ENCODE results near the gene CDKN2B. TPM values are rescaled to one million over a fixed set of nuclear protein-coding genes. Genes with fewer than 3 reads are reported as not detected.

The CDKN2B gene
- total and polyA plus RNA-seq, 7 donors = 1.7 to 12.3 (median 7.2) TPM

GRCh38 chr9:21998026-21998425, 11.1 kb downstream of the CDKN2B start:
- Histone ChIP-seq H3K4me3 (no peak overlapping the region), H3K36me3 (ENCODE audit: insufficient read depth in 1 of 2, low read depth in 1 of 2) (no peaks in the 10 kb centered on the region), H3K4me1 (peaks cover 5% of the 10 kb centered on the region), H3K27me3 (ENCODE audit: insufficient read depth in 3 of 3, low read length in 2 of 3) (peaks cover 0 to 7% (median 6%) of the 10 kb centered on the region in 3 donors), H3K27ac (no peak overlapping the region), H3K9me3 (no peaks in the 10 kb centered on the region)
- DNase-seq = no peak
- no peak for TF ChIP-seq CTCF (IDR thresholded peaks at IDR 0.05)
- no peak for ATAC-seq
- intact Hi-C loops (cut with DNase I) = loop anchor here in 1 of 2 donors (10.0 kb wide), 2 partner anchors 63 to 117 kb away; no protein-coding TSS in a partner anchor
- WGBS, 3 donors = 87 to 98% (median 94%) methylated on average over 2 of the region's 2 CpGs

- Histone ChIP-seq H3K4me3 (no peak overlapping the region), H3K27me3 (ENCODE audit: insufficient read depth in 3 of 3, low read length in 2 of 3) (peaks cover under 1 to 7% (median 6%) of the 10 kb centered on the region in 3 donors), H3K36me3 (ENCODE audit: insufficient read depth in 1 of 2, low read depth in 1 of 2) (no peaks in the 10 kb centered on the region), H3K9me3 (no peaks in the 10 kb centered on the region), H3K27ac (no peak overlapping the region), H3K4me1 (peaks cover 5% of the 10 kb centered on the region)
- no peak for TF ChIP-seq CTCF (IDR thresholded peaks at IDR 0.05)
- DNase-seq (no peak), ATAC-seq (no peak)
- intact Hi-C loops (cut with DNase I) = loop anchor here in 1 of 2 donors (10.0 kb wide), 2 partner anchors 63 to 117 kb away; no protein-coding TSS in a partner anchor
- WGBS, 3 donors = 79 to 88% (median 80%) methylated on average over 1 of the region's 1 CpG
Observed at GRCh38 chr9:21997480-21997879, 11.6 kb downstream of the CDKN2B start.

- no peak for ATAC-seq
- H3K27ac ChIP-seq = no peak overlapping the region
- H3K36me3 ChIP-seq (ENCODE audit: insufficient read depth in 1 of 2, low read depth in 1 of 2) = no peaks in the 10 kb centered on the region
- intact Hi-C loops (cut with DNase I) = loop anchor here in 1 of 2 donors (10.0 kb wide), 2 partner anchors 62 to 118 kb away; no protein-coding TSS in a partner anchor
- peaks cover 6 to 7% (median 7%) of the 10 kb centered on the region in 3 donors for H3K27me3 ChIP-seq (ENCODE audit: insufficient read depth in 3 of 3, low read length in 2 of 3)
- WGBS, 3 donors = 78 to 94% (median 90%) methylated on average over 5 of the region's 5 CpGs
- TF ChIP-seq CTCF (IDR thresholded peaks at IDR 0.05) = no peak
- no peak overlapping the region for H3K4me3 ChIP-seq
- H3K9me3 ChIP-seq = no peaks in the 10 kb centered on the region
- DNase-seq = no peak
- H3K4me1 ChIP-seq = peaks cover 5% of the 10 kb centered on the region
Observed at GRCh38 chr9:21996858-21997257, 12.2 kb downstream of the CDKN2B start.

- H3K4me3 ChIP-seq = no peak overlapping the region
- no peak for TF ChIP-seq CTCF (IDR thresholded peaks at IDR 0.05)
- intact Hi-C loops (cut with DNase I) = loop anchor here in 1 of 2 donors (10.0 kb wide), 2 partner anchors 62 to 118 kb away; no protein-coding TSS in a partner anchor
- H3K4me1 ChIP-seq = peaks cover 5% of the 10 kb centered on the region
- 63 to 83% (median 82%) methylated on average over 9 of the region's 9 CpGs for WGBS, 3 donors
- DNase-seq (no peak), ATAC-seq (no peak)
- H3K27ac ChIP-seq = no peak overlapping the region
- H3K36me3 ChIP-seq (ENCODE audit: insufficient read depth in 1 of 2, low read depth in 1 of 2) = no peaks in the 10 kb centered on the region
- H3K27me3 ChIP-seq (ENCODE audit: insufficient read depth in 3 of 3, low read length in 2 of 3) = peaks cover 6 to 11% (median 7%) of the 10 kb centered on the region in 3 donors
- H3K9me3 ChIP-seq = no peaks in the 10 kb centered on the region
Observed at GRCh38 chr9:21996438-21996837, 12.7 kb downstream of the CDKN2B start.
